Neural progenitor cell (in vitro differentiated cells): ENCODE measurements around the gene C22orf23. TPM values are rescaled to one million over a fixed set of nuclear protein-coding genes. Genes with fewer than 3 reads are reported as not detected.

ENCODE experiments used
- DNase-seq: peaks from one replicate; pipeline ENCODE4 v3.0.0-alpha.2; 2016; ENCODE audit warnings: low spot score
- H2AFZ ChIP-seq: fragments of 200-600 bp; sonication (generic); replicated peaks from 2 replicates; pipeline ENCODE4 v1.6.1; 2016; ENCODE audit warnings: antibody characterized with exemption
- H3F3A ChIP-seq: fragments of 200-600 bp; sonication (generic); 2 replicates; pipeline ENCODE4 v1.6.1; 2016; ENCODE audit warnings: antibody characterized with exemption, low read depth
- H3K27ac ChIP-seq: fragments of 200-600 bp; sonication (generic); 2 replicates; pipeline ENCODE4 v1.5.1; 2016; ENCODE audit warnings: mild to moderate bottlenecking
- H3K27me3 ChIP-seq: fragments of 200-600 bp; sonication (generic); 2 replicates; pipeline ENCODE4 v1.6.1; 2016; ENCODE audit warnings: mild to moderate bottlenecking, moderate library complexity
- H3K36me3 ChIP-seq: fragments of 200-600 bp; sonication (generic); 2 replicates; pipeline ENCODE4 v1.5.1; 2016
- H3K4me1 ChIP-seq: fragments of 200-600 bp; sonication (generic); 2 replicates; pipeline ENCODE4 v1.6.1; 2016; ENCODE audit warnings: mixed run types
- H3K4me2 ChIP-seq: fragments of 200-600 bp; sonication (generic); 2 replicates; pipeline ENCODE4 v1.6.1; 2016
- H3K4me3 ChIP-seq: fragments of 200-600 bp; sonication (generic); 2 replicates; pipeline ENCODE4 v1.5.1; 2016
- H3K79me2 ChIP-seq: fragments of 200-600 bp; sonication (generic); 2 replicates; pipeline ENCODE4 v1.6.1; 2016; ENCODE audit warnings: low read depth
- H3K9ac ChIP-seq: fragments of 200-600 bp; sonication (generic); 2 replicates; pipeline ENCODE4 v1.6.1; 2016
- H3K9me3 ChIP-seq: fragments of 200-600 bp; sonication (generic); 2 replicates; pipeline ENCODE4 v1.5.1; 2016; ENCODE audit warnings: low read depth
- H4K20me1 ChIP-seq: fragments of 200-600 bp; sonication (generic); 2 replicates; pipeline ENCODE4 v1.6.1; 2016; ENCODE audit warnings: low read depth
- H3K27ac Mint-ChIP-seq: 3 replicates; pipeline ENCODE4 v1.8.0; 2021; ENCODE audit warnings: mixed read lengths
- H3K27me3 Mint-ChIP-seq: 2 replicates; pipeline ENCODE4 v1.8.0; 2022; ENCODE audit warnings: low read depth, mild to moderate bottlenecking, inconsistent platforms, moderate library complexity, mixed read lengths; ENCODE audit not compliant: insufficient read depth
- H3K36me3 Mint-ChIP-seq: 3 replicates; pipeline ENCODE4 v1.8.0; 2021; ENCODE audit warnings: mixed read lengths
- H3K4me1 Mint-ChIP-seq: 3 replicates; pipeline ENCODE4 v1.8.0; 2021; ENCODE audit warnings: mixed read lengths
- H3K4me3 Mint-ChIP-seq: 3 replicates; pipeline ENCODE4 v1.8.0; 2021; ENCODE audit warnings: mild to moderate bottlenecking, moderate library complexity, mixed read lengths
- H3K9me3 Mint-ChIP-seq: 3 replicates; pipeline ENCODE4 v1.8.0; 2020; ENCODE audit warnings: mixed read lengths
- CTCF ChIP-seq: fragments of 200-600 bp; sonication (generic); IDR thresholded peaks from 2 replicates; pipeline ENCODE4 v1.5.1; 2017; ENCODE audit warnings: antibody characterized with exemption, mild to moderate bottlenecking
- EZH2 ChIP-seq: fragments of 200-600 bp; sonication (generic); IDR thresholded peaks from 2 replicates; pipeline ENCODE4 v1.6.1; 2017; ENCODE audit warnings: antibody characterized with exemption, mild to moderate bottlenecking, moderate library complexity
- EZH2phosphoT487 ChIP-seq: fragments of 200-600 bp; sonication (generic); IDR thresholded peaks from 2 replicates; pipeline ENCODE4 v1.6.1; 2017; ENCODE audit warnings: antibody characterized with exemption
- total RNA-seq: library from RNA; depleted of rRNA; stranded (reverse); fragments of >200 nt; gene quantifications from 2 replicates; pipeline ENCODE4 v1.2.3, GENCODE V29; 2015; ENCODE audit warnings: low replicate concordance

Gene C22orf23
- total RNA-seq, 1 donor from 2014 or later: 0.26 TPM

GRCh38 chr22:37982151-37982785, 28.9 kb upstream of the C22orf23 start:
- Histone ChIP-seq H3K4me2 (no peak overlapping the region), H3K4me1 (peaks cover 40% of the 10 kb centered on the region), H3K9me3 (no peaks in the 10 kb centered on the region), H2AFZ (no peak overlapping the region), H3K79me2 (no peaks in the 10 kb centered on the region), H4K20me1 (peaks cover 19% of the 10 kb centered on the region), H3K27me3 (peaks cover 31% of the 10 kb centered on the region), H3K36me3 (no peaks in the 10 kb centered on the region), H3K4me3 (no peak overlapping the region), H3F3A (peaks cover 14% of the 10 kb centered on the region), H3K9ac (no peak overlapping the region), H3K27ac (no peak overlapping the region)
- no peak for TF ChIP-seq EZH2
- no peak for TF ChIP-seq CTCF
- TF ChIP-seq EZH2phosphoT487: no peak
- Mint-ChIP-seq H3K27ac (no peak overlapping the region), H3K36me3 (no peaks in the 10 kb centered on the region), H3K9me3 (no peaks in the 10 kb centered on the region), H3K4me3 (no peak overlapping the region), H3K4me1 (peaks cover 10% of the 10 kb centered on the region), H3K27me3 (peaks cover 9% of the 10 kb centered on the region)
- DNase-seq: no peak

- H3K4me2 ChIP-seq: no peak overlapping the region
- no peak overlapping the region for H3K9ac ChIP-seq
- H3K4me1 ChIP-seq: peaks cover 40% of the 10 kb centered on the region
- no peak for DNase-seq
- Mint-ChIP-seq H3K9me3 (no peaks in the 10 kb centered on the region), H3K4me1 (peaks cover 10% of the 10 kb centered on the region), H3K27ac (no peak overlapping the region), H3K4me3 (no peak overlapping the region), H3K27me3 (peaks cover 9% of the 10 kb centered on the region), H3K36me3 (no peaks in the 10 kb centered on the region)
- H3K4me3 ChIP-seq: no peak overlapping the region
- H4K20me1 ChIP-seq: peaks cover 19% of the 10 kb centered on the region
- H3K27ac ChIP-seq: no peak overlapping the region
- no peak for TF ChIP-seq EZH2
- TF ChIP-seq EZH2phosphoT487: no peak
- no peak for TF ChIP-seq CTCF
- H3K9me3 ChIP-seq: no peaks in the 10 kb centered on the region
- H3K36me3 ChIP-seq: no peaks in the 10 kb centered on the region
- peaks cover 14% of the 10 kb centered on the region for H3F3A ChIP-seq
- peaks cover 31% of the 10 kb centered on the region for H3K27me3 ChIP-seq
- H3K79me2 ChIP-seq: no peaks in the 10 kb centered on the region
- no peak overlapping the region for H2AFZ ChIP-seq
Observed at GRCh38 chr22:37981282-37982011, 28.0 kb upstream of the C22orf23 start.

- Mint-ChIP-seq H3K4me1 (peaks cover 7% of the 10 kb centered on the region), H3K9me3 (no peaks in the 10 kb centered on the region), H3K4me3 (no peak overlapping the region), H3K36me3 (no peaks in the 10 kb centered on the region), H3K27ac (no peak overlapping the region), H3K27me3 (peaks cover 9% of the 10 kb centered on the region)
- H3K9ac ChIP-seq: no peak overlapping the region
- no peaks in the 10 kb centered on the region for H3K79me2 ChIP-seq
- H3K9me3 ChIP-seq: no peaks in the 10 kb centered on the region
- H3K27me3 ChIP-seq: peaks cover 28% of the 10 kb centered on the region
- H3K4me3 ChIP-seq: no peak overlapping the region
- peaks cover 16% of the 10 kb centered on the region for H4K20me1 ChIP-seq
- no peak for TF ChIP-seq EZH2
- TF ChIP-seq CTCF: no peak
- no peak for TF ChIP-seq EZH2phosphoT487
- H3K36me3 ChIP-seq: no peaks in the 10 kb centered on the region
- no peak overlapping the region for H3K27ac ChIP-seq
- H2AFZ ChIP-seq: no peak overlapping the region
- H3F3A ChIP-seq: peaks cover 14% of the 10 kb centered on the region
- peak; percentile 74 for DNase-seq
- peaks cover 33% of the 10 kb centered on the region for H3K4me1 ChIP-seq
- peak overlapping the region; percentile 53 for H3K4me2 ChIP-seq
Observed at GRCh38 chr22:37979782-37980181, 26.4 kb upstream of the C22orf23 start.
